NT2/D1 (cell line): Measurements from ENCODE around the gene CDC34.

Source experiments
- DNase-seq: peaks from one replicate; pipeline ENCODE4 v3.0.0-alpha.2; 2011; ENCODE audit warnings: low read depth, low spot score
- H3K27me3 ChIP-seq: 2 replicates; pipeline ENCODE4 v1.6.0; 2011; ENCODE audit warnings: mild to moderate bottlenecking; ENCODE audit not compliant: insufficient read length, insufficient read depth
- H3K36me3 ChIP-seq: 2 replicates; pipeline ENCODE4 v1.6.1; 2011; ENCODE audit warnings: mild to moderate bottlenecking, low read length, mixed read lengths; ENCODE audit not compliant: insufficient read depth, insufficient read length
- H3K4me1 ChIP-seq: 2 replicates; pipeline ENCODE4 v1.5.1; 2011; ENCODE audit not compliant: insufficient read depth, insufficient read length
- H3K4me3 ChIP-seq: 2 replicates; pipeline ENCODE4 v1.5.1; 2011; ENCODE audit warnings: low read depth; ENCODE audit not compliant: insufficient read length
- H3K9ac ChIP-seq: 2 replicates; pipeline ENCODE4 v1.6.0; 2011; ENCODE audit warnings: low read depth; ENCODE audit not compliant: insufficient read length
- H3K9me3 ChIP-seq: 2 replicates; pipeline ENCODE4 v1.5.1; 2011; ENCODE audit warnings: mild to moderate bottlenecking, low read length; ENCODE audit not compliant: insufficient read depth
- SUZ12 ChIP-seq: IDR thresholded peaks from 2 replicates; pipeline ENCODE4 v1.6.1; 2011; ENCODE audit not compliant: insufficient read length, insufficient read depth; ENCODE audit errors: extremely low read depth
- YY1 ChIP-seq: IDR thresholded peaks from 2 replicates; pipeline ENCODE4 v1.6.1; 2011; ENCODE audit not compliant: insufficient read length, insufficient read depth
- ZNF274 ChIP-seq: IDR thresholded peaks from 2 replicates; pipeline ENCODE4 v1.6.1; 2011; ENCODE audit warnings: mild to moderate bottlenecking, low read depth, low read length

CDC34 gene

GRCh38 chr19:518598-519231 lies 12.8 kb upstream of the CDC34 start:
- TF ChIP-seq ZNF274, result no peak
- no peak for TF ChIP-seq SUZ12
- no peak for TF ChIP-seq YY1
- Histone ChIP-seq H3K4me1 (peaks cover 3% of the 10 kb centered on the region), H3K36me3 (peaks cover 18% of the 10 kb centered on the region), H3K4me3 (peak overlapping the region; percentile 18), H3K9me3 (peaks cover 40% of the 10 kb centered on the region), H3K27me3 (no peaks in the 10 kb centered on the region), H3K9ac (peak overlapping the region; percentile 56)
- no peak for DNase-seq

GRCh38 chr19:519449-519865 lies 12.1 kb upstream of the CDC34 start:
- TF ChIP-seq ZNF274 (no peak), YY1 (no peak), SUZ12 (no peak)
- Histone ChIP-seq H3K9me3 (peaks cover 40% of the 10 kb centered on the region), H3K4me1 (peaks cover 3% of the 10 kb centered on the region), H3K27me3 (no peaks in the 10 kb centered on the region), H3K4me3 (no peak overlapping the region), H3K9ac (no peak overlapping the region), H3K36me3 (peaks cover 10% of the 10 kb centered on the region)
- DNase-seq, result no peak

GRCh38 chr19:522726-523125 lies 8.8 kb upstream of the CDC34 start:
- Histone ChIP-seq H3K9ac (no peak overlapping the region), H3K27me3 (peaks cover 2% of the 10 kb centered on the region), H3K4me1 (peaks cover 11% of the 10 kb centered on the region), H3K9me3 (peaks cover 40% of the 10 kb centered on the region), H3K4me3 (no peak overlapping the region), H3K36me3 (peaks cover 9% of the 10 kb centered on the region)
- DNase-seq, result no peak
- TF ChIP-seq SUZ12 (no peak), YY1 (no peak), ZNF274 (no peak)

- H3K36me3 ChIP-seq, result peaks cover 9% of the 10 kb centered on the region
- H3K9ac ChIP-seq, result no peak overlapping the region
- H3K9me3 ChIP-seq, result peaks cover 40% of the 10 kb centered on the region
- DNase-seq, result no peak
- TF ChIP-seq YY1 (no peak), SUZ12 (no peak), ZNF274 (no peak)
- peaks cover 2% of the 10 kb centered on the region for H3K27me3 ChIP-seq
- H3K4me3 ChIP-seq, result no peak overlapping the region
- H3K4me1 ChIP-seq, result peaks cover 14% of the 10 kb centered on the region
Measured at GRCh38 chr19:524062-524674, 7.4 kb upstream of the CDC34 start.

- no peak overlapping the region for H3K9ac ChIP-seq
- H3K4me3 ChIP-seq, result no peak overlapping the region
- peaks cover 32% of the 10 kb centered on the region for H3K9me3 ChIP-seq
- H3K27me3 ChIP-seq, result peaks cover 2% of the 10 kb centered on the region
- peaks cover 14% of the 10 kb centered on the region for H3K4me1 ChIP-seq
- TF ChIP-seq ZNF274, result no peak
- TF ChIP-seq YY1, result no peak
- no peak for TF ChIP-seq SUZ12
- H3K36me3 ChIP-seq, result peaks cover 4% of the 10 kb centered on the region
- DNase-seq, result no peak
Measured at GRCh38 chr19:525029-525428, 6.5 kb upstream of the CDC34 start.

GRCh38 chr19:525857-526419 lies 5.6 kb upstream of the CDC34 start:
- H3K4me1 ChIP-seq, result peaks cover 17% of the 10 kb centered on the region
- peaks cover 23% of the 10 kb centered on the region for H3K9me3 ChIP-seq
- TF ChIP-seq ZNF274, result no peak
- TF ChIP-seq YY1, result no peak
- TF ChIP-seq SUZ12, result no peak
- H3K9ac ChIP-seq, result no peak overlapping the region
- DNase-seq, result no peak
- no peak overlapping the region for H3K4me3 ChIP-seq
- H3K36me3 ChIP-seq, result peaks cover under 1% of the 10 kb centered on the region
- peaks cover 2% of the 10 kb centered on the region for H3K27me3 ChIP-seq
